T1000 (cell line): Measurements from ENCODE around the gene FBXL7.

Experiments used
- DNase-seq: peaks from one replicate; lab custom pipeline; 2025; ENCODE audit warnings: mixed read lengths; lab: John Stamatoyannopoulos, UW

FBXL7 gene

GRCh38 chr5:15614679-15615078 is 114.7 kb downstream of the FBXL7 start:
- DNase-seq: no peak

GRCh38 chr5:15615859-15616258 is 115.9 kb downstream of the FBXL7 start:
- DNase-seq: no peak

GRCh38 chr5:15618938-15619337 is 119.0 kb downstream of the FBXL7 start:
- no peak for DNase-seq

GRCh38 chr5:15620501-15620900 is 120.5 kb downstream of the FBXL7 start:
- DNase-seq: no peak

- DNase-seq: no peak
These were observed 121.1 kb downstream of the FBXL7 start for GRCh38 chr5:15621094-15621493.

- no peak for DNase-seq
These were observed 123.8 kb downstream of the FBXL7 start for GRCh38 chr5:15623794-15624193.

GRCh38 chr5:15627109-15627508 is 127.1 kb downstream of the FBXL7 start:
- no peak for DNase-seq

GRCh38 chr5:15627647-15628046 is 127.7 kb downstream of the FBXL7 start:
- no peak for DNase-seq

- DNase-seq: no peak
These were observed 130.5 kb downstream of the FBXL7 start for GRCh38 chr5:15630441-15630840.

- no peak for DNase-seq
These were observed 134.8 kb downstream of the FBXL7 start for GRCh38 chr5:15634591-15635288.

- DNase-seq: no peak
These were observed 135.3 kb downstream of the FBXL7 start for GRCh38 chr5:15635289-15635616.

- no peak for DNase-seq
These were observed 137.4 kb downstream of the FBXL7 start for GRCh38 chr5:15637345-15637744.

- no peak for DNase-seq
These were observed 137.9 kb downstream of the FBXL7 start for GRCh38 chr5:15637886-15638285.

- no peak for DNase-seq
These were observed 138.3 kb downstream of the FBXL7 start for GRCh38 chr5:15638296-15638695.

- no peak for DNase-seq
These were observed 139.3 kb downstream of the FBXL7 start for GRCh38 chr5:15639288-15639687.

- no peak for DNase-seq
These were observed 140.1 kb downstream of the FBXL7 start for GRCh38 chr5:15640116-15640515.

- no peak for DNase-seq
These were observed 143.8 kb downstream of the FBXL7 start for GRCh38 chr5:15643731-15644130.

- DNase-seq: no peak
These were observed 145.6 kb downstream of the FBXL7 start for GRCh38 chr5:15645381-15646160.

- no peak for DNase-seq
These were observed 146.4 kb downstream of the FBXL7 start for GRCh38 chr5:15646371-15646770.

- DNase-seq: no peak
These were observed 147.3 kb downstream of the FBXL7 start for GRCh38 chr5:15647251-15647650.

GRCh38 chr5:15650266-15650665 is 150.3 kb downstream of the FBXL7 start:
- DNase-seq: no peak

GRCh38 chr5:15654779-15655178 is 154.8 kb downstream of the FBXL7 start:
- no peak for DNase-seq

GRCh38 chr5:15655683-15656082 is 155.7 kb downstream of the FBXL7 start:
- no peak for DNase-seq

- peak; percentile 7 for DNase-seq
These were observed 165.0 kb downstream of the FBXL7 start for GRCh38 chr5:15664961-15665360.
